Effector memory CD8-positive, alpha-beta T cell (primary cell): Measurements from ENCODE around the gene PCSK5.
A peak's percentile ranks its signal among the peaks of the same experiment; 100 is the strongest.

Experiments
- ATAC-seq: fragments of 150-1000 bp; cut with Tn5 transposase; replicated peaks from 2 replicates; pipeline ENCODE4 v1.10.0; 2021; ENCODE audit warnings: mild to moderate bottlenecking, moderate library complexity
- DNase-seq, 3 experiments: peaks; one replicate each; pipeline ENCODE4 v3.0.0; 2021
- H3K27ac Mint-ChIP-seq, 2 donors: one replicate each; pipeline ENCODE4 v1.8.0; 2022; ENCODE audit warnings: mild to moderate bottlenecking in 2 of 2, mixed read lengths in 2 of 2, moderate library complexity in 2 of 2
- H3K27me3 Mint-ChIP-seq, 2 donors: one replicate each; pipeline ENCODE4 v1.8.0; 2022; ENCODE audit warnings: mixed read lengths in 2 of 2
- H3K36me3 Mint-ChIP-seq: one replicate; pipeline ENCODE4 v1.8.0; 2022; ENCODE audit warnings: mild to moderate bottlenecking, moderate library complexity, mixed read lengths; ENCODE audit not compliant: insufficient read depth
- H3K4me1 Mint-ChIP-seq, 2 donors: one replicate each; pipeline ENCODE4 v1.8.0; 2022; ENCODE audit warnings: low read depth in 2 of 2, mixed read lengths in 2 of 2
- H3K4me3 Mint-ChIP-seq, 2 donors: one replicate each; pipeline ENCODE4 v1.8.0; 2022; ENCODE audit warnings: mild to moderate bottlenecking in 2 of 2, mixed read lengths in 2 of 2, moderate library complexity in 2 of 2
- H3K9me3 Mint-ChIP-seq, 2 donors: one replicate each; pipeline ENCODE4 v1.8.0; 2022; ENCODE audit warnings: mixed read lengths in 2 of 2

Gene PCSK5

DNA sequence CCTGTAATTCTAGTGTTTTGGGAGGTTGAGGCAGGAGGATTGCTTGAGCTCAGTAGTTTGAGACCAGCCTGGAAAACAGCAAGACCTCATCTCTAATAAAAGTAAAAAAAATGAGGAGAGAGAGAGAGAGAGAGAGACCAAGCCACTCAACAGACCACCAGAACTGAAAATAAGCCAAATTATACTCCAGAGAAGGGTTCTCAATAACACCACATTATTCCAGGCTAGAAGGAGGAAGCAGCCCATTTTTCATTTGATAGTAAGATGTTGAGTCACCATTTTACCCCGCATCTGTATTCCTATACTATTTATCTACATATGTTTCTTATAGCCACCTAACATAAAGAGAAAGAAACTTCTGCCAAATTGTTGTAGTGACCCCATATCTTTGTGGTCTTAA is 134.8 kb downstream of the PCSK5 start:
- DNase-seq: no peak
- Mint-ChIP-seq H3K36me3 (no peaks in the 10 kb centered on the region), H3K27ac (no peak overlapping the region), H3K4me1 (peaks cover 0 to 15% of the 10 kb centered on the region in 2 donors), H3K9me3 (peaks cover 0 to 7% of the 10 kb centered on the region in 2 donors), H3K27me3 (no peaks in the 10 kb centered on the region), H3K4me3 (no peak overlapping the region)
- ATAC-seq: no peak

DNA sequence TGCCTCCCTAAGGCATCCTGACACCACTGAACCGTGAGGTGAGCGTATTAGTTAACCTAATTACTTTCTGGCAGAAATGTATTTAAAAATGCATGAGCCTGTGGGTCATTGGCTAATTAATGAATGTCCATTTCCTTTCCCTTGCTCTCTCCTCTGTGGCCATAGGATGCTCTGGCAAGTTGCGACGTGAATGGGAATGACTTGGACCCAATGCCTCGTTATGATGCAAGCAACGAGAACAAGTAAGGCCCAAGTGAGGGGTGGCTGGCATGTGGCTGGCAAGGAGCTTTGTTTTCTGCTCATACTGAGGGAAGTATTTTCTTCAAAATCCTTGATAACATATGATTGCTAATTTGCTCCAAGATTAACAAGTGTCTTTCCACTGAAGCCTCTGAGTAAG is 136.3 kb downstream of the PCSK5 start:
- H3K36me3 Mint-ChIP-seq: no peaks in the 10 kb centered on the region
- H3K4me3 Mint-ChIP-seq: no peak overlapping the region
- ATAC-seq (no peak), DNase-seq (no peak)
- H3K27ac Mint-ChIP-seq: no peak overlapping the region
- H3K4me1 Mint-ChIP-seq: peaks cover 0 to 15% of the 10 kb centered on the region in 2 donors
- H3K27me3 Mint-ChIP-seq: no peaks in the 10 kb centered on the region
- peaks cover 0 to 7% of the 10 kb centered on the region in 2 donors for H3K9me3 Mint-ChIP-seq

DNA sequence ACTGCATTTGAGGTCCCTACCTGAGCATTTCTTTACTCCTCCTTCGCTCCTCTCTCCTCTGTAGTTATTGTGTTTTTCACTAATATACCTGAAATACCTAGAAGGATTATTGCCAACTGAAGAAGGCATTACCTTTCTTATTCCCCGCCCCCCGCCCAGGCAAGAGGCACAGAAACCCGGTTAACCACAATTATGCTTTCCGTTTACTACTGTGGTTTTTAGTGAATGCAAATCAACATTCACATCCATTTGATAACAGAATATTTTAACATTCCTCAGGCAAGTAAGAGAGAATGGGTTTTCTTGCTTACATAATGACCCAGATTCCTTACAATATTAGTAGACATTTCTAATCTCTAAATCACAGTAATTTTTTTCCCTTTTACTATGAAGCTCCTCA is 136.9 kb downstream of the PCSK5 start:
- H3K27me3 Mint-ChIP-seq: no peaks in the 10 kb centered on the region
- DNase-seq (no peak), ATAC-seq (peak; percentile 54)
- no peaks in the 10 kb centered on the region for H3K36me3 Mint-ChIP-seq
- no peak overlapping the region for H3K27ac Mint-ChIP-seq
- H3K4me1 Mint-ChIP-seq: peaks cover 0 to 15% of the 10 kb centered on the region in 2 donors
- peaks cover 0 to 7% of the 10 kb centered on the region in 2 donors for H3K9me3 Mint-ChIP-seq
- H3K4me3 Mint-ChIP-seq: peak overlapping the region; percentile 2 to 48

DNA sequence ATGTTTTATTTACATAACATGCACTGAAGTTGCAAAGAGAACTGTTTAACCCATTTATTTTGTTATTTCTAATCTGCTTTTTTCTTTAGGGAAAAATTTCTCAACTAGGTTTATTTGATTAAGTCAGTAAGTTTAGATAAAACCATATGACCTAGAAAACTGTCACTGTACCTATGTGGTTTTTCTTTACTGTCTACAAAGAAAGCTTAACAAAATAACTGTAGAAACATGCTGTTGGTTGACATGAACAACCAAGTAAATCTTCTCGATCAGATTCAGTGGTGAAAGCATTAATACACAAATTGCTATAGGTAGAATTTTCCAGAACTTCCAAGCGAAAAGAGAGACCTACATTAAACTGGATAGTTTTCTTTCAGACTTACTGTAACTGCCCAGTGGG is 137.4 kb downstream of the PCSK5 start:
- no peaks in the 10 kb centered on the region for H3K36me3 Mint-ChIP-seq
- peak overlapping the region; percentile 2 to 32 for H3K4me3 Mint-ChIP-seq
- no peak for ATAC-seq
- H3K27ac Mint-ChIP-seq: peak overlapping the region in 1 of 2 donors; percentile 56
- no peak for DNase-seq
- H3K27me3 Mint-ChIP-seq: no peaks in the 10 kb centered on the region
- peaks cover 0 to 15% of the 10 kb centered on the region in 2 donors for H3K4me1 Mint-ChIP-seq
- H3K9me3 Mint-ChIP-seq: peaks cover 0 to 7% of the 10 kb centered on the region in 2 donors

DNA sequence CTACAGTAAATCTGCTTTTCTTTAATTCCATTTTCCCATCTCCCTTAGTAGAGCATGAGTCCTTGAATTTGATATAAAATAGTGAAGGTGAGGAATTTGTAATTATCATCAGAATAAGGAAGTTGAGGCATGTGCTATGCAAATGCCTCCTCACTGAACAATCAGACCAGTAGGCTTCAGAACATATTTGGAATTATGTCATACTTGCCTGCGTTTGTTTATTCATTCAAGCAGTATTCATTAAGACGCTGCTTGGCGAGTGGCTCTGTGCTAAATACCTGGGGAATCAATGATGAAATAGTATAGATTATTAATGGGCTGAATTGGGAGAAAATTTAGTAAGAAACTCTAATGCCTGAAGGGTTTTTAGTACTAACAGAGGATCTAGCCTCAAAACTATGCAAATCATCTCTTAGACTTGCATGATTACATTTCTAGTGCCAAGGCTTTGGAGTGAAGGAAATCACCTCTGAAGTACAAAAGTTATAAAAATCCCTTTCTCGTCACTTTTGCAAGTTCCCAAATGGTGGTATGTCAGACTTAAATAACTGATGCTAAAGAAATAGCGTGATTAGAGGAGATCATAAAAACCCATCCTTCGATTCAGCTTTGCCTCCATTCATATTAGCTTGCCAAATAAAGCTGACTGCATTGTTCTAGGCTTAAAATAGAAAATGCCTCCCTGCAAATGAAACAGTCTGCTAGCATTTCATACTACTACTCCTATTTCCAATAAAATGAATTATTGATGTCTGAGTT is 141.7 kb downstream of the PCSK5 start:
- ATAC-seq (no peak), DNase-seq (no peak)
- Mint-ChIP-seq H3K4me1 (peaks cover 0 to 8% of the 10 kb centered on the region in 2 donors), H3K27me3 (no peaks in the 10 kb centered on the region), H3K36me3 (no peaks in the 10 kb centered on the region), H3K27ac (no peak overlapping the region), H3K4me3 (no peak overlapping the region), H3K9me3 (peaks cover 0 to 7% of the 10 kb centered on the region in 2 donors)

DNA sequence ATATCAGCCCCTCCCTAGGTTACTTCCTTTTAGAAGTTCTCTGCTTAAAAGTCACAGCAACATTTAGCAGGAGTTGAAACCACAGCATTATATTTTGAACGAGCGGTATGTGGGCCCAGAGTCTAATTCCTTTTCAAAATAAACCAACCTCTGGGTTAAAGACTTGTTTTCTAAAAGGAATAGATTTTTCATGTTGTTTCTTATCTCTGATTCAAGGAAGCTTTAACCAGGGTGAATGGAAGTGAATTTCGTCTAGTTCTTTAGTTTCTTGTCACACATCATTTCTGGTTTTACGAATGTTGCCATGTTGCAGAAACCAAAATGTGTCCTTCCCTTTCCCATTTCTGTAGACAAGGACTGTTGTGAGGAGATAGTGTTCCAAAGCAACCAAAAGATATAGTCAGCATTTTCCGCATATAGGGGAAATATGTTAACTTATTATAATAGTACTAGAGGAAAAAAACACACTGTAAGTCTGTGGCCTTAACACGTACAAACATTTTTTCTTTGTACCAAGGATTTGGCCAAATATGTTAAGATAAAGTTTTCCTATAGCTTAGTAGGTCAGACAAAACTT is 142.4 kb downstream of the PCSK5 start:
- ATAC-seq (no peak), DNase-seq (no peak)
- H3K36me3 Mint-ChIP-seq: no peaks in the 10 kb centered on the region
- H3K27me3 Mint-ChIP-seq: no peaks in the 10 kb centered on the region
- H3K27ac Mint-ChIP-seq: no peak overlapping the region
- no peak overlapping the region for H3K4me3 Mint-ChIP-seq
- H3K4me1 Mint-ChIP-seq: peaks cover 0 to 5% of the 10 kb centered on the region in 2 donors
- peaks cover 0 to 6% of the 10 kb centered on the region in 2 donors for H3K9me3 Mint-ChIP-seq

DNA sequence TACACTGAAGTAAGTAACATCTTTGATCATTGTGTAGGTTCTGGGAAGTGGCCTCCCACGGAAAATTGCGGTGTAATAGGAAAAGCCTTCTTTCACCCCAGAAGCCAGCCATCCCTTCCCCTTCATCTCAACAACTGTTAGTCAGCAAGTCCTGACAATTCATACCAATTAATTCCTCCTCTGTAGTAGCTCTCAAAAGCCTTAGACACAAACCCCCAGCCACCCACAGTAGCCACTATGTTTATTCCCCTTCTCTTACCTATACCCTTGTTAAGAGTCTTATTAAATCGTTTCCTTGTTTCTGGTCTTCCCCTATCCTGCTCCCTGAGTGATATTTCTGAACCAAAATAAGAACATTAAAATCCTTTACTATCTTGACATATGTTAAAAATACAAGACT is 143.6 kb downstream of the PCSK5 start:
- no peak overlapping the region for H3K27ac Mint-ChIP-seq
- no peaks in the 10 kb centered on the region for H3K9me3 Mint-ChIP-seq
- H3K36me3 Mint-ChIP-seq: no peaks in the 10 kb centered on the region
- no peak for ATAC-seq
- no peak overlapping the region for H3K4me3 Mint-ChIP-seq
- H3K27me3 Mint-ChIP-seq: no peaks in the 10 kb centered on the region
- DNase-seq: no peak
- no peaks in the 10 kb centered on the region for H3K4me1 Mint-ChIP-seq

DNA sequence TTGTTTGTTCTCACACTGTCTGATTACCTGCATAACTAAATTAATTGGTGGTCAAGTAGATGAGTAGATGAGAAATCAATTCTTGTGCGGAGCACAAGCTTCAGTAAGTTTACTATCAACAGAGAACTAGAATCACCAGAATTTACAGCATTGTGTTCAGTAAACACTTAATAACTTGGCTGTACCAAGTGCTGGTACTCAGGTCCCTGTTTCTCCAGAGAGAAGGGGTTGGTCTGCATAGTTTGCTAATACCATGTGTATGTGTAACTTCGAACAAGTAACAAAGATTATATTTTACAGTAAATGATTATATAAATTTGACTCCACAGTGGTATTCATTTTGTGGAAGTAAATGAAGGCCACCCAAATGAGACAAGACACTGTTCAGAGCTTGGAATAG is 146.3 kb downstream of the PCSK5 start:
- no peak for DNase-seq
- ATAC-seq: no peak
- H3K27ac Mint-ChIP-seq: no peak overlapping the region

DNA sequence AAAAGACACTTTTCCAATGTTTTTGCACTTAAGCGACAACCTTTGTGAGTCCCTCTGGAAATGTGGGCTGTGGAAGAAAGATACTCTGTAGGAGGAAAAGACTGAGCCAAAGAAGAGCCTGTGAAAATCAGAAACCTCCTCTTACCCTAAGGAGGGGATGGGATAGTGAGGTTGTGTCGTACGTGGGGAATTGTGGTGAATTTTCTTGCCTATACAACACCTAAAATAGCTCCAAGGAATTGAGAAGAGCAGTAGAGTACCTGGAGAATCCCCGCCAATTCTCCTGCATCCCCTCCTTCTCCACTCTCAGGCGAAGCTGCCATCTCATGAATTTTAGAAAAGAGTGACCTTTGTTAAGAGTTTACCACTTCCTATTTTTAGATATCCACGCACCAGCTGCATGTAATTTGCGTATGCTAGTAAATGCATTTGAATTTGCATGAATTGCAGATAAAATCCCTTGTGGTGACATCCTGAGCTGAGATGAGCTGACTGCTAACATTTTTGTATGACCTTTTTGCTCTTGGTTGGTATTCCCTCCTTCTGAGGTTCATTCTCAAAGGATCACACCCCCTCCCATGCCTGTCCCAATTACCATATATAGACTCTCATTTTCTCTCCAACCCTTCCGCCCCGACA is 147.2 kb downstream of the PCSK5 start:
- no peaks in the 10 kb centered on the region for H3K9me3 Mint-ChIP-seq
- no peaks in the 10 kb centered on the region for H3K4me1 Mint-ChIP-seq
- H3K36me3 Mint-ChIP-seq: no peaks in the 10 kb centered on the region
- DNase-seq (no peak), ATAC-seq (no peak)
- no peak overlapping the region for H3K27ac Mint-ChIP-seq
- no peaks in the 10 kb centered on the region for H3K27me3 Mint-ChIP-seq
- no peak overlapping the region for H3K4me3 Mint-ChIP-seq

More for the DNA sequence above, 146.3 kb downstream of the PCSK5 start:
- H3K27me3 Mint-ChIP-seq: no peaks in the 10 kb centered on the region
- no peak overlapping the region for H3K4me3 Mint-ChIP-seq
- no peaks in the 10 kb centered on the region for H3K36me3 Mint-ChIP-seq
- H3K9me3 Mint-ChIP-seq: no peaks in the 10 kb centered on the region
- H3K4me1 Mint-ChIP-seq: no peaks in the 10 kb centered on the region

DNA sequence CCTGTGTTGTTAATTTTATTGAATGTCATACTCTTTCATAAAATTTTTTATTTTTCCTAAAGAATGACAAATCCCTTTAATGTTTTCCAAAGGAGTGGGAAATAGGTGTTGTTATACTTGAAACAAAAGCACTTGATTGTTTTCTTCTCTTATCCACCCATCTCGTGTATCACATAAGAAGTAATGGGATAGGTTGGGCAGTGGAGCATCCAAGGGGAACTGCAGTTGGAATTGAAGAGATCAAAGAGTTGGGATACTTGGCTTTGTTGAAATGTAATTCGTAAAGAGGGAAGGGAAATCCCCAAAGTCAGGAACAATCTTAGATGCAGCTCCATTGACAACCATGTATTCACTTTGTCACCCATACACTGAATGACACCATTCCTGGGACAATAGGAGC is 148.0 kb downstream of the PCSK5 start:
- no peaks in the 10 kb centered on the region for H3K9me3 Mint-ChIP-seq
- no peaks in the 10 kb centered on the region for H3K27me3 Mint-ChIP-seq
- no peaks in the 10 kb centered on the region for H3K36me3 Mint-ChIP-seq
- DNase-seq: no peak
- H3K4me3 Mint-ChIP-seq: no peak overlapping the region
- H3K27ac Mint-ChIP-seq: no peak overlapping the region
- H3K4me1 Mint-ChIP-seq: no peaks in the 10 kb centered on the region
- no peak for ATAC-seq

DNA sequence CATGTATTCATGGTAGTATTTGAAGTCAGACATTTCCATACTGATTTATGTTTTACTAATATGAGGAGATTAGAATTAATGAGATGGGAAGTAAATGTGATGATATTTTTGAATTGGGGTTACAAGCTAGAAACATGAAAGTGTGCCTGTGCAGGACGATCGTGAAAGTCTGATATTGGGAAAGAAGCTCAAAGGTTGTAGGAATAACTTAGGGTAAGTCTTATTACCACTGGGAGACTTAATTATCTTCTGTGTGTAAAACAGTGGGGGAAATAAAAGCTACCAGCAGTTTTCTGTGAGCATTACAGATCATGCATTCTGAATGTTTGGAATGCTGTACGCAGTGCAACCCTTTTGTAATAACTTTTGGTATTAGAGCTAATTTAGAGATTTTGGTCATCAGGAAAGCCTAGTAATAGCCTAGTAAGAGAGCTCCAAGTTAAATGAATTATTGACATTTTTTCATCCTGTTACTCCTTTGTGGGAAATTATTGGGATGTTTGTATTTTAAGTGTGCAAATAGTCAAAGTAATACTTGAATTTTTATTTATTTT is 153.9 kb downstream of the PCSK5 start:
- no peak for ATAC-seq

DNA sequence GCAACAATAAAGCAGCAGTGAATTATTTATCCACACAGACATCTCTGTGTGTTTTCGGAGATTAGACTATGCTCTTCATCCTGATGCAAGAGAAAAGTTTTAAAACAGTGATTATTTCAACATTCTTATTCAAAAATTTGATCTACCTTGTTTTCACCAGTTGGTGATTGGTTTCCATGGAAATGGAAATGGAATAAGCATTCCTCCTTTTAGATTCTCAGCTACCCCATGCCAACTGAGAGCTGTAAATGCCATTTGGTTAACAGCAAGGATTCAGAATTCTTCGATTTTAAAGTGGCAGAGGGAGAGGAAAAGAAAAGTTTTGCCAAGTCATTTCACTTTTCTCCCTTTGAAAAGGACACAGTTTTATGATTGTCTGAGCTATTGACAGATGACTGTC is 154.7 kb downstream of the PCSK5 start:
- Mint-ChIP-seq H3K27me3 (no peaks in the 10 kb centered on the region), H3K9me3 (no peaks in the 10 kb centered on the region), H3K27ac (no peak overlapping the region), H3K36me3 (no peaks in the 10 kb centered on the region), H3K4me1 (no peaks in the 10 kb centered on the region), H3K4me3 (no peak overlapping the region)
- no peak for ATAC-seq
- DNase-seq: no peak

More for the DNA sequence above, 153.9 kb downstream of the PCSK5 start:
- DNase-seq: no peak
- Mint-ChIP-seq H3K36me3 (no peaks in the 10 kb centered on the region), H3K4me1 (no peaks in the 10 kb centered on the region), H3K27me3 (no peaks in the 10 kb centered on the region), H3K27ac (no peak overlapping the region), H3K9me3 (no peaks in the 10 kb centered on the region), H3K4me3 (no peak overlapping the region)

DNA sequence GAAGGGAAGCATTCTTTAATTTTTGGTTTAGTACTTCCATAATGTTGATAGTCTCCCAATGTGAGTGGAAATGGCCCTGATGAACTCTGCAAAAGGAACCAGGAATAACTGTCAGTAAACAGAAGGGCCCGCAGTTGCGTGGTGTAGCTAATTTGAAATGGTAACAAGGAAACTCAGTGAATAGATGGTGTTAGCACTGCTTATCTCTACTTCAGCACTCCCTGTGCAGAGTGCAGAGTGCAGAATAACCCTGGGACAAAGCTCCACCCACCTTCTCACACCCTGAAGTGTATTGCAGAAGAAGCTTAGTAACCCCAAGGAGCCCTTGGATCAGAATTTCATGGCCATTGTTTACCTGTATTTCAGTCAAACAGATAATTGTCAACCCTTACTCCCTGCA is 158.9 kb downstream of the PCSK5 start:
- Mint-ChIP-seq H3K4me1 (no peaks in the 10 kb centered on the region), H3K27me3 (no peaks in the 10 kb centered on the region)

DNA sequence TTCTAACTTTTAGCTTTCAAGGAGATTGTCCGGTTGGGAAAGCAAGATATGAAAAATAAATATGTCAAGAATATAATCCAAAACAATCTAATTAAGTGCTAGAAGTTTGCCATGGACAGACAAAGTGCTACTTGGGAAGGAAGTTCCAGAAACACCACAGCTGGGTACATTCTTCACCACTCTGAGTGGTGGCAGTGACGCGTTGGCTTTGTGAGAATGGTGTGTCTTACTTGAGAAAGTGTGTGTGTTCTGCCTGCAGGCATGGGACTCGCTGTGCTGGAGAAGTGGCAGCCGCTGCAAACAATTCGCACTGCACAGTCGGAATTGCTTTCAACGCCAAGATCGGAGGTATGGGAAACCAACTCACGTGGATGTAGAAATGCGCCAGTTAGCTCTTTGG is 177.2 kb downstream of the PCSK5 start:
- Mint-ChIP-seq H3K4me1 (no peaks in the 10 kb centered on the region), H3K27me3 (no peaks in the 10 kb centered on the region), H3K9me3 (no peaks in the 10 kb centered on the region), H3K4me3 (no peak overlapping the region), H3K36me3 (no peaks in the 10 kb centered on the region), H3K27ac (no peak overlapping the region)
- ATAC-seq (no peak), DNase-seq (no peak)

More for the DNA sequence above, 158.9 kb downstream of the PCSK5 start:
- DNase-seq: no peak
- no peak for ATAC-seq
- no peaks in the 10 kb centered on the region for H3K36me3 Mint-ChIP-seq
- H3K27ac Mint-ChIP-seq: no peak overlapping the region
- H3K9me3 Mint-ChIP-seq: peaks cover 0 to 2% of the 10 kb centered on the region in 2 donors
- H3K4me3 Mint-ChIP-seq: no peak overlapping the region
